NCI-H2196 treated with DMSO at 0.1 percent for 48 hours (cell line): ENCODE data around the gene PGRMC2.

Experiments used
- DNase-seq: peaks from one replicate; lab custom pipeline; 2025; ENCODE audit not compliant: unreplicated experiment; lab: John Stamatoyannopoulos, UW

PGRMC2 gene

DNA sequence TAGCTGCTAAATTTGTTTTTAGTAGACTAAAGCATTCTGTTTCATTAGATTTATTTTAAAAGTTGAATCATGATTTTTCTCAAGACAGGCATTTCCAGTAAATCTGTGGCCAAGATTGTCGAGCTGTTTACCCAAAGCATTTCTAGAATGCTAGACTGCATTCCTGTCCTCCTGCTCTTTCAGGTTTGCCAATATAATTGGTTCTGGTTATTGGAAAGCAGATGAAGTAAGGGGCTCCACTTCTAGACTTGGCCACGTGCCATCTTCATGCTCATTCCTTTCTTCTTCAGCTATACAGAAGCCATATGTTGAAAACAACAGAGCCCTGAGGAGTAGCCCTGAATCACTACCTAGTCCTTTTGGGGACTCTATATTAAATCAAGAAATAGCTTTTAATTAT lies 62.5 kb downstream of the PGRMC2 start:
- DNase-seq: no peak

DNA sequence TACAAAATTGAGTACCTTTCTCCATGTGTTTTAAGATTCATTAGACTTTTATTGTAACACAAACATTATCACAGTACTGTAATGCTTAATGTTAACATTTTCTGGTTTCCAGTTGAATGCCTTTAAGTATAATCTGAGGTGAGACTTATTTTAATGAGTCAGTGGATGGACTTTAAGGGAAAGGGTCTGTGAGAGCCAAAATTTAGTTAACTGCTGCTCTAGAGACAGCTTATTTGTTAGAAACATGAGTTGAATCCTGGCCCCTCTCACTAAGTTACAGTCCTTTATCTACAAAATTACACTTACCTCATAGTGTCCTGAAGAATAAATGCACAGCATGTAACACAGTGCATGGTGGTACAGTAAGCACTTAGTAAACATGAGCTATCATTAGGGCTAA lies 66.0 kb downstream of the PGRMC2 start:
- DNase-seq: no peak

DNA sequence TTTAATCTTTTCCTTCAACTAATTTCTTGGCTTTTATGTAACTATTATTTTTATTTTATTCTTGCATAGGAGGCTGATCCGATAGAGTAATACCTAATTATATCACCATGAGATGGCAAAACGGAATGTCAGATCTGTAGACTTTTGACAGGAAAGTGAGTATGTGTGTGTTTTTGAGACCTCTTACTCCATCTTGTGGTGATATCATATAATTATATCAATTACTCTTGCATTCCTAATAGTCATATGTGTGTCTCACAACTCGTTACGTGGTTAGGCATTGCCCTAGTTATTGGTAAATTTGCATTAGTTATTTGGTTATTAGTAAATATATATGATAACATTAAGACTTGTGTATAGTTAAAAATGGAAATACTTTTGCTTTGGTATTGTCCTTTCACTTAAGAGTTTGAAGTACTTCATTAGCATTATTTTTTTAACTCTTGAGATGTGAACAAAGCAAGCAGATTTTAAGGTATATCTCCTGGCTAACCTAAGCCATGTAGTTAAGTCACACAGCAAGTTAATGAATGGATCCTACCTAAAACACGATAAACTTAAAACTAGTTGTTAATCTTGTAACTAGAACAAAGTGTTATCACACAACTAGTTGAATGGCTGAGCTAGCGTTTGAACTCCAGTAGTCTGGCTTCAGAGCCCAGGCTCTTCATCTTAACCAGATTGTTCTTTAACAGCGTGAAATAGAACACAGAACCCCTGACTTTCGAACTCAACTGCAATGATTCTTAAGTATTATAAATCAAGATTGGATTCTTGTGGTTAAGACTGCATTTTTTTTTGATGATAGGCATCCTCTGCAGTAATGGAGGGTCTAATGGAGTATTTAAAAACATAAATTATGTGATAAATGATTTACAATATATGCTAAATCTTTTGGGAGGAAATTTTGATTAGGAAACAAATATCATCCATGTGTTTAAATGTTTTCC lies 67.1 kb downstream of the PGRMC2 start:
- no peak for DNase-seq
